ENCODE measurements around the gene SPDYA. TPM values are rescaled to one million over a fixed set of nuclear protein-coding genes. Genes with fewer than 3 reads are reported as not detected.

The SPDYA gene
- total RNA-seq, 2 donors from 2014 or later, result 0.73 to 7.3 TPM

DNA sequence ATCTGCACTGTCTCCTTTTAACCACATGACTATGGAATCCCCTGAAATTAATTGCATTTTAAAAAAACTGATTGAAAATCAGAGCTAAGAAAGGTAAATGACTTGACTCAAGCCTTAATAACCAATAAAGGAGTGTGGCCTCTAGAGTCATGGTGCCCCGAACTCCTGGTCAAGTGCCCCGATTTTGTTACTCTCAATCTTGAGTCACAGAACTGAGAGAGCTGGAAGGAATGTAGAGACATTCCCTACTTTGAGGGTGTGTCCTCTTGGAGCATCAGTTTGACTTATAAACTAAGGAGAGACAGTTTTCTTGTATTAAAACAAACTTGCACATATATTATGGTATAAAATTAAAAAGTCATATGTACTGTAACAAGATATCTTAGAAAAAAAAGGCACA, 86.3 kb downstream of the SPDYA start:
- Histone ChIP-seq H3K4me3 (no peak overlapping the region), H3K9me3 (no peaks in the 10 kb centered on the region), H3K36me3 (no peaks in the 10 kb centered on the region), H3K4me1 (replicated peaks) (peaks cover 8% of the 10 kb centered on the region), H3K27ac (no peak overlapping the region), H3K27me3 (replicated peaks; ENCODE audit: insufficient read depth) (no peaks in the 10 kb centered on the region)
- no peak for DNase-seq (ENCODE audit: low spot score)
- intact Hi-C loops (cut with DNase I), result loop anchor here (10.0 kb wide), 1 partner anchor 332 kb away; no protein-coding TSS in a partner anchor
- TF ChIP-seq POLR2A (IDR thresholded peaks at IDR 0.05) (no peak), POLR2AphosphoS5 (IDR thresholded peaks at IDR 0.05) (no peak)
- TF ChIP-seq, protein P1, sequence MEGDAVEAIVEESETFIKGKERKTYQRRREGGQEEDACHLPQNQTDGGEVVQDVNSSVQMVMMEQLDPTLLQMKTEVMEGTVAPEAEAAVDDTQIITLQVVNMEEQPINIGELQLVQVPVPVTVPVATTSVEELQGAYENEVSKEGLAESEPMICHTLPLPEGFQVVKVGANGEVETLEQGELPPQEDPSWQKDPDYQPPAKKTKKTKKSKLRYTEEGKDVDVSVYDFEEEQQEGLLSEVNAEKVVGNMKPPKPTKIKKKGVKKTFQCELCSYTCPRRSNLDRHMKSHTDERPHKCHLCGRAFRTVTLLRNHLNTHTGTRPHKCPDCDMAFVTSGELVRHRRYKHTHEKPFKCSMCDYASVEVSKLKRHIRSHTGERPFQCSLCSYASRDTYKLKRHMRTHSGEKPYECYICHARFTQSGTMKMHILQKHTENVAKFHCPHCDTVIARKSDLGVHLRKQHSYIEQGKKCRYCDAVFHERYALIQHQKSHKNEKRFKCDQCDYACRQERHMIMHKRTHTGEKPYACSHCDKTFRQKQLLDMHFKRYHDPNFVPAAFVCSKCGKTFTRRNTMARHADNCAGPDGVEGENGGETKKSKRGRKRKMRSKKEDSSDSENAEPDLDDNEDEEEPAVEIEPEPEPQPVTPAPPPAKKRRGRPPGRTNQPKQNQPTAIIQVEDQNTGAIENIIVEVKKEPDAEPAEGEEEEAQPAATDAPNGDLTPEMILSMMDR (IDR thresholded peaks at IDR 0.05), result no peak
- WGBS, result 32% methylated on average over 2 of the region's 2 CpGs

GRCh38 chr2:28898048-28898447, 87.4 kb downstream of the SPDYA start:
- TF ChIP-seq, protein P1 (IDR thresholded peaks at IDR 0.05), result no peak
- TF ChIP-seq POLR2A (IDR thresholded peaks at IDR 0.05), result no peak
- no peak for TF ChIP-seq POLR2AphosphoS5 (IDR thresholded peaks at IDR 0.05)
- Histone ChIP-seq H3K9me3 (no peaks in the 10 kb centered on the region), H3K4me3 (no peak overlapping the region), H3K36me3 (no peaks in the 10 kb centered on the region), H3K4me1 (replicated peaks) (peaks cover 8% of the 10 kb centered on the region), H3K27ac (no peak overlapping the region), H3K27me3 (replicated peaks; ENCODE audit: insufficient read depth) (no peaks in the 10 kb centered on the region)
- no peak for DNase-seq (ENCODE audit: low spot score)
- intact Hi-C loops (cut with DNase I), result loop anchor here (10.0 kb wide), 1 partner anchor 333 kb away; no protein-coding TSS in a partner anchor
- WGBS, result 65% methylated on average over 1 of the region's 1 CpG

Other genes with a start within 250 kb of the SPDYA start
- 100 to 1,000 TPM; 177 to 260 TPM for gene PPP1CB, start 59.0 kb upstream of the SPDYA start, total RNA-seq
- gene TRMT61B, start 59.5 kb downstream of the SPDYA start, total RNA-seq, result 10 to 100 TPM; 19.6 to 26.4 TPM
- 10 to 100 TPM; 30.6 to 36.9 TPM for gene WDR43, start 83.8 kb downstream of the SPDYA start, total RNA-seq
- under 1 TPM; 0.36 to 0.62 TPM for gene TOGARAM2, start 170.5 kb downstream of the SPDYA start, total RNA-seq

Measured in prostate gland (tissue), 2 donors.